SW 1271 (cell line): Measurements from ENCODE around the gene RSPH1.

Source experiments
- DNase-seq, 2 experiments: peaks; one replicate each; lab custom pipeline; 2025; lab: John Stamatoyannopoulos, UW

RSPH1 gene

DNA sequence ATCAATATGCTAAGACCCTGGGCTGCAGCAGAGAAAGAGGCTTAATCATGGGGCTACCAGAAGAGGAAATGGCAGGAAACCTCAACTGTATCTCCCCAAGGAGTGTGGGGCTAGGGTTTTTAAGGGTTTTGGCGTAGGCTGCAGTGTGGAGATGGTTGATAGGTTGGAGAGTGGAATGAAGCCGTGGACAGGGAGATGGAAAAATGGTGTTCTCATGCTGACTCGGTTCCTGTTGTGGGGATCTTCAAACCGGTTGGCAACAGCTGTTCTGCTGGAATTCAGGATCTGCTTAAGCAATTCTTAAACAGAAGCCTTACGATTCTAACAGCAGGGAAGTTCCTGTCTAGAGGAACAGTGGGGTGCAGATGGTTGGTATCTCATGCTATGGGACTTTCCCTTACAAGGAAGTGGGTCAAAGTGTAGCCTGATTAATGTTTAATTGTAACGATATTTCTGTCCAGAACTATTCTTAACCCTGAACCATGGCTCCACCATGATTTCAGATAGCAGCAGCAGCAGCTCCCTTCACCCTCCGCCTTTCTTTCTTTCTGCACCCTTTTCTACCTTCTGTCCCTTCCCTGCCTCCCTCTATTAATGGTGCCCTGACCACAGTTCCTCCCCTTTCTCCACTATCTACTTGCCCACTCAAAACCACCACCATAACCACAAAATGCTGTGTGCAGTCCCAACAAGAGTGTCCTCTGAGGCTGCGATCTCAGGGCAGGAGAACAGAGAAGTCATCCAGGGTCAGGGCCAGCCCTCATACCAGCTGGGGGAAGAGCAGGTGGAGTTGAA lies 30.8 kb downstream of the RSPH1 start:
- DNase-seq: no peak

DNA sequence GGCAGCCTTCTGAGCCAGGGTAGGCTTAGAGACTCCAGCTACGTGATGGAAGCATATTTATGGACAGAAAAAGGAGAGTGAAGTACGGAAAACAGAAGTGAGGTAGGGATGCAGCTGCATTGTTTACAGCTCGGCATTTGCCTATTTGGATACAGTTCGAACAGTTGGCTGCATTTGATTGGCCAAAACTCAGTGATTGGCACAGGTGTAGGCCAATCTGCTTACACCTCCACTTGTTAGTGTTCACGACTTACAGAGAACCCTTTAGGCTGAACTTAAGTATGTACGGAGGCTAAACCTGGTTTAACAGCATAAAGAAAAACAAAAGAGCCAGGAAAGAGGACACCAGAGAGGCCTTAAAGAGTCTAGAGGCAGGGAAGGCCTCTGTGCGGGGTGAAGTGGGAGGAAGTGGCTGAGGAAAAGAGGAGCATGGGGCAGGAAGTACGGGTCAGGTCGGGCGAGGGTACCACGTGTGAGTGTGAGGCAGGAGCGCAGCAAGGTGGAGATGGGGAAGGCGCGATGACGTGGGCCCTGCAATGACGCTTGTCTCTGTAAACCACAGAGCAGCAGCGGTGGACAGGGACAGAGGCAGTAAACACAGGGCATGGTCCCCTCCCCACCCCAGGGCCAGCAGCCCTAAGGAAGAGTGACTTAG lies 32.0 kb downstream of the RSPH1 start:
- DNase-seq: peak in 1 of 2 experiments; percentile 25

GRCh38 chr21:42461881-42462877 lies 33.8 kb downstream of the RSPH1 start:
- no peak for DNase-seq

DNA sequence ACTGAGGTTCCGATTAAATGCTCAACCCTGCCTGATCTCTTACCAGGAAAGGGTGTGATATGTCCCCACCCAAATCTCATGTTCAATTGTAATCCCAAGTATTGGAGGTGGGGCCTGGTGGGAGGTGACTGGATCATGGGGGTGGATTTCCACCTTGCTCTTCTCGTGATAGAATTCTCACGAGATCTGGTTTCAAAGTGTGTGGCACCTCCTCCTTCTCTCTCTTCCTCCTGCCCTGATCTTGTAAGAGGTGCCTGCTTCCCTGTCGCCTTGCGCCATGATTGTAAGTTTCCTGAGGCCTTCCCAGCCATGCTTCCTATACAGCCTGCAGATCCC lies 34.9 kb downstream of the RSPH1 start:
- no peak for DNase-seq

- no peak for DNase-seq
Observed at GRCh38 chr21:42460391-42461184, 35.4 kb downstream of the RSPH1 start.

- no peak for DNase-seq
Observed at GRCh38 chr21:42459546-42460215, 36.3 kb downstream of the RSPH1 start.

DNA sequence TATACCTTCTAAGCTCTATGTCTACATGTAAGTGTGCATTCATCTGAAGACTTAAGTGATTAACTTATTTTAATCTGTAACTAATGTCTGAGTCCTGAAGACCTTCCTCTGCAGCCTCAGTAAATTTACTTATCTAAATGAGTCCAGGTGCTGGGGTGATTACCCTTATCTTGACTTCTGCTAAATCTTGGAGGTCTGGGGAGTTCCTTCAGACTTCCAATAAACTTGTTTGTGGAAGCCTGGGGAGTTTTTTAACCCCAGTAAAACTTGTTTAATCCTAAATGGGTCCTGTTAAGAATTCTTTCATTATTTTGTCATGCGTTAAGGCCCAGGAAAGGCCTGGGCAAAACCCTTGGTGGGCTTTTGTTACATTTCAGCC lies 37.0 kb downstream of the RSPH1 start:
- no peak for DNase-seq

GRCh38 chr21:42456457-42456856 lies 39.6 kb downstream of the RSPH1 start:
- DNase-seq: no peak

DNA sequence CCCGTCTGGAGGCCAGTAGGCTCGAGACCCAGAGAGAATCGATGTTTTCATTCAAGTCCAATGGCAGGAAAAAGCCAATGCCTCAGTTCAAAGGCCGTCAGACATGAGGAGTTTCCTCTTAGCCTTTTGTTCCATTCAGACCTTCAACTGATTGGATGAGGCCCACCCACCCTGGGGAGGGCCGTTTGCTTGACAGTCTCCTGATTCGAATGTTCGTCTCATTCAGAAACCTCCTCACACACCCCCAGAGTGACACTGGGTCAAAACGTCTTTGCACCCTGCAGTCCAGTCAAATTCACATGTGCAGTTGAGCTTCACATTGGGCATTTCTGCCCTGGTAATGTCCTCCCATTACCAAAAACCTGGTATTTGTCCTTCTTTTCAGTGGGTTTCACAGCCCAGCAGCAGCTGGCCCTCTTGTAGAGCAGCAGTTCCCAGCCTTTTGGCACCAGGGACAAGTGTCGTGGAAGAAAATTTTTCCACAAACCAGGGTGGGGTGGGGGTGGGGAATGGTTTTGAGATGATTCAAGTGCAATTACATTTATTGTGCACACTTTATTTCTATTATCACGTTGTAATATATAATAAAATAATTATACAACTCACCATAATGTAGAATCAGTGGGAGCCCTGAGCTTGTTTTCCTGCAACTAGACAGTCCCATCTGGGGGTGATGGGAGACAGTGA lies 40.1 kb downstream of the RSPH1 start:
- DNase-seq: no peak

GRCh38 chr21:42455196-42455595 lies 40.8 kb downstream of the RSPH1 start:
- no peak for DNase-seq

- no peak for DNase-seq
Observed at GRCh38 chr21:42454786-42455185, 41.2 kb downstream of the RSPH1 start.

DNA sequence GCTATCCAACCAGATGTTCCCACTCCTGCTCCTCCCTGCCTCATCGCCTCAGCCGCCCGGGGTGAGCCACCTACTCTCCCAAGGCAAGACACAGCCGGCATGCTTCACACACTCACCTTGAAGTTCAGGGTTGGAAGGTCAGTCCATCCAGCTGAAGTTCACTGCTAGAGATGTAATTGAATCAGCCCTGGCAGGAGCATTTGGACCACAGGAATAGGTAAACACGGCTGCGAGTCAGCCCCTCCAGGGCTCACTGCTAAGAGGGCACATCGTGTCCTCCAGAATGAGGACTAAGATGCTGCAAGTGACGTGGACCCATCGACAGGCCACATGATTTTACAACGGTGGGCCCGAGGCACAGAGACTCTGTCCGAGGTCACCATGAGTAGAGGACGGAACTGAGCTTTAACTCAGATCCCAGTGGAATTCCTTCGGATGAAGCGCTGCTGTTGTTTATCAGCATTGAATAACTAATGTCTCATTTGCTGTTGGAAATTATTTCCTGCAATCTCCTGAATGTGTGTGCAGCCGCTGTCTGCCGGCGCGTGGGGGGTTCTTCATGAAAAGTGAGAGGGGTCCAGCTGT lies 41.9 kb downstream of the RSPH1 start:
- no peak for DNase-seq

GRCh38 chr21:42453224-42453985 lies 42.6 kb downstream of the RSPH1 start:
- DNase-seq: no peak

DNA sequence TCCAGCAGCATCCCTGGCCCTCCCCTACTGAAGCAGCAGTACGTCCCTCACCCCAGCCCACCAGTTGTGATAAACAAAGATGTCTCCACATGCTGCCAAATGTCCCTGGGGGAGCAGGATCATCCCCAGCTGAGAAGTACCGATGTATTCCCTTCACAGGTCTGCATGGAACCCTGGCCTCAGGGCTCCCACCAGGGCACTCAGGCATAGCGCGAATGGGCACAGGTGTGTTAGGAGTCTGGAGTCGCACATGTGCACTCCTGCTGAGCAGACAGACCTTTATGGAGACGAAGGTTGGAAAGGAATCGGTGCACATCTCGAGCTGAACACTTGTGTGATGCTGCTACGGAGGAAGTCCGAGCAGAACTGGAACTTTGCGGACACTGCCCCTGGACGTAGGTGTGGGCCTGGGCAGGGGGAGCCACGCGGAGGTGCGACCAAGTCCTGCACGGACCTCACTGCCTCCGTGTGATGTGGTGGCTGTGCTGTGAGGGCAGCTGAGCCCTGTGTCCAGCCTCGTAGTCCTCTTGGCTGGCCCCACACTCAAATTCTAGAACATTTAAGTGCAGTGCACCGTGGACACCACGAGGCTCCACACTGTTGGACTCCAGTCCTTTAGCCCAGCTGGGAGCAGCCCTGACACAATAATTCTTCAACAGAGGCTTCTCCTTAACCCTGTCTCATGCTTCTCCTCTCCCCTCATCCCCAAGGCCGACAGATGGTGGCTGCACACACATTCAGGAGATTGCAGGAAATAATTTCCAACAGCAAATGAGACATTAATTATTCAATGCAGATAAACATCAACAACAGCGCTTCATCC lies 43.4 kb downstream of the RSPH1 start:
- DNase-seq: no peak

- DNase-seq: no peak
Observed at GRCh38 chr21:42451941-42452340, 44.1 kb downstream of the RSPH1 start.

DNA sequence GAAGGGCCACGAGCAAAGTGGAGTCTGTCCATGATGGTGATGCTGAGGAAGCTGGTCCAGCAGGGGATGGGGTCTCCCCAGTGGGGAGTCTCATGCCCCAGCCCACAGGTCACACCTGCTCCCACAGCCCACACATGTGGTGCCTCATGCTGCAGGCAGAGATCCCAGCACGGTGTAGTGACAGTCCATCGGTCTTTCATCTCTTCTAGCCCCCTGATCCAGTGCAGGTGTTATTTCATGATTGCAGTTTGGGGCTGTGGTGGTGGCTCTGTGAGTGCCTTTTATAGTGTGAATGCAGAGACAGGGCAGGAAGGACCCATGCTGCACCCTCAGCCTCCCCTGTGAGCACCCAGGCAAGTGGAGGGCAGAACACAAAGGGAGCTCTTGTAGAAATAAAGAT lies 47.3 kb downstream of the RSPH1 start:
- DNase-seq: no peak

GRCh38 chr21:42447732-42448131 lies 48.3 kb downstream of the RSPH1 start:
- DNase-seq: no peak

DNA sequence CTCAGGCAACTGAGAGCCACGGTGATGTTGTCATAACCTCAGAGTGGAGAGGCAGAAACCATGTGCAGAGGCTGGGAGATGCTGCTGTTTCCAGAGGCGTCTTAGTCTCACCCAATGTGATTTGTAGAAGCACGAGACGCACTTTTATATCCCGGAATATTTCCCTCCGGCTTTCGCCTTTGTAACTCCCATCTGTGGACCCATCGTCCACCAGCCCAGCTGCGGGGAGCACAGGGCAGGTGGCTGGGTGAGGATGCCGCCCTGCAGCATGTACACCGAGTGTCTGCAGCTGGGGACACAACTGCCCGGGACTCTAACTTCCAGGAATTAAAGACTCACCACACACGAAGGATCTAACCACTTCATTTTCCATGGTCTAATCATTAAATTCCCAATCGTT lies 48.8 kb downstream of the RSPH1 start:
- DNase-seq: no peak

DNA sequence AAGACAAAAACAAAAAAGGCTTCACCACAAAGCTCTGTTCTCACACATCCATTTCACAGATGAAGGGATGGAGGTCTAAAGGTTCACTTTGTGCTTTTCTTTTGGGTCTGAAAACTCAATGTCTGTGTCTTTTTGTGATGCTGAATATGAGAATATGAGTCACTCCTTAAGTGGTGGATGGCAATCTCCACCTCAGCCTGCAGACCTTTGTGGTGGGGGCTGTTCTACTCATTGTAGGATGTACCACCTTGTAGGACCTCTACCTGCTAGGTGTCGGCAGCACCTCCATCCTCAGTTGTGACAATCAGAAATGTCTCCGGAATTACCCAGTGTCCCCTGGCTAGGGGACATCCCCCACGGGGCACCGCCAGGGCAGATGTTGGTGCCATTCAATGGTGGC lies 49.5 kb downstream of the RSPH1 start:
- DNase-seq: no peak
